ENCODE measurements around the gene IL22.

The IL22 gene

DNA sequence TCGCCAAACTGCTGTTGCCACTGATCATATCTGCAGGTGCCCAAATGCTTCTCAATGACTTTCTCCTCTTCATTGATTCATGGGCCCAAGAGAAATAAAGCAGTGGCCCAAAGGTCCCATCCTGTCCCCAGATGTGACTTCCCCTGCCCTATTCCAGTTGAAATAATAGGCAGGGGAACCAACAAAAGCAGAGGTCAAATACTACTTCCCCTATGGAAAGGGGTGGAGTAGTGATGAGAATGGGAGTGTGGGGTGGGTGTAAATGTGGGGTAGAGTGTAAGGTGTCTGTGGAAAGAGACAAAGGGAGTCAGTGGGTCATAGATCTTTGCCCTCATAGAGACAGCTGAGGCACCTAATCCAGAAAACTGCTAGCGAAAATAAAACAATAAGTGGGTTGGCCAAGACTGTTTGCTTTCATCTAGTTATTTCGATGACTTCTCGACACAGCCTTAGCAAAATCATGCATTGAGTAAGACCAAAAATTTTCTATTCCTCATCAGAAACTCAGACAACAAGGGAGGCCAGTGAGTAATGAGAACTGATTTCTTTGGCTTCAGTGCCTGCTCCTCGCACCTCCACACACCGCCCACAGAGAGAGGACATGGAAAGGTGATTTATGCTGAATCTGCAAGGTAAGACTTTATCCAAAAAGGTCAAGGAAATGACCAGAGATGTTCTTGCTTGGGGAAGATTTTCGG is 10.9 kb upstream of the IL22 start:
- TF ChIP-seq SPI1 (IDR thresholded peaks at IDR 0.05; ENCODE audit: borderline replicate concordance, low read depth) = no peak
- no peak for TF ChIP-seq POLR2AphosphoS5 (IDR thresholded peaks at IDR 0.05; ENCODE audit: low read depth)
- no peak for TF ChIP-seq GABPA (IDR thresholded peaks at IDR 0.05; ENCODE audit: low read depth)
- TF ChIP-seq, protein P1, sequence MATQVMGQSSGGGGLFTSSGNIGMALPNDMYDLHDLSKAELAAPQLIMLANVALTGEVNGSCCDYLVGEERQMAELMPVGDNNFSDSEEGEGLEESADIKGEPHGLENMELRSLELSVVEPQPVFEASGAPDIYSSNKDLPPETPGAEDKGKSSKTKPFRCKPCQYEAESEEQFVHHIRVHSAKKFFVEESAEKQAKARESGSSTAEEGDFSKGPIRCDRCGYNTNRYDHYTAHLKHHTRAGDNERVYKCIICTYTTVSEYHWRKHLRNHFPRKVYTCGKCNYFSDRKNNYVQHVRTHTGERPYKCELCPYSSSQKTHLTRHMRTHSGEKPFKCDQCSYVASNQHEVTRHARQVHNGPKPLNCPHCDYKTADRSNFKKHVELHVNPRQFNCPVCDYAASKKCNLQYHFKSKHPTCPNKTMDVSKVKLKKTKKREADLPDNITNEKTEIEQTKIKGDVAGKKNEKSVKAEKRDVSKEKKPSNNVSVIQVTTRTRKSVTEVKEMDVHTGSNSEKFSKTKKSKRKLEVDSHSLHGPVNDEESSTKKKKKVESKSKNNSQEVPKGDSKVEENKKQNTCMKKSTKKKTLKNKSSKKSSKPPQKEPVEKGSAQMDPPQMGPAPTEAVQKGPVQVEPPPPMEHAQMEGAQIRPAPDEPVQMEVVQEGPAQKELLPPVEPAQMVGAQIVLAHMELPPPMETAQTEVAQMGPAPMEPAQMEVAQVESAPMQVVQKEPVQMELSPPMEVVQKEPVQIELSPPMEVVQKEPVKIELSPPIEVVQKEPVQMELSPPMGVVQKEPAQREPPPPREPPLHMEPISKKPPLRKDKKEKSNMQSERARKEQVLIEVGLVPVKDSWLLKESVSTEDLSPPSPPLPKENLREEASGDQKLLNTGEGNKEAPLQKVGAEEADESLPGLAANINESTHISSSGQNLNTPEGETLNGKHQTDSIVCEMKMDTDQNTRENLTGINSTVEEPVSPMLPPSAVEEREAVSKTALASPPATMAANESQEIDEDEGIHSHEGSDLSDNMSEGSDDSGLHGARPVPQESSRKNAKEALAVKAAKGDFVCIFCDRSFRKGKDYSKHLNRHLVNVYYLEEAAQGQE (IDR thresholded peaks at IDR 0.05; ENCODE audit: insufficient replicate concordance, low read depth) = no peak
- TF ChIP-seq, protein P2, sequence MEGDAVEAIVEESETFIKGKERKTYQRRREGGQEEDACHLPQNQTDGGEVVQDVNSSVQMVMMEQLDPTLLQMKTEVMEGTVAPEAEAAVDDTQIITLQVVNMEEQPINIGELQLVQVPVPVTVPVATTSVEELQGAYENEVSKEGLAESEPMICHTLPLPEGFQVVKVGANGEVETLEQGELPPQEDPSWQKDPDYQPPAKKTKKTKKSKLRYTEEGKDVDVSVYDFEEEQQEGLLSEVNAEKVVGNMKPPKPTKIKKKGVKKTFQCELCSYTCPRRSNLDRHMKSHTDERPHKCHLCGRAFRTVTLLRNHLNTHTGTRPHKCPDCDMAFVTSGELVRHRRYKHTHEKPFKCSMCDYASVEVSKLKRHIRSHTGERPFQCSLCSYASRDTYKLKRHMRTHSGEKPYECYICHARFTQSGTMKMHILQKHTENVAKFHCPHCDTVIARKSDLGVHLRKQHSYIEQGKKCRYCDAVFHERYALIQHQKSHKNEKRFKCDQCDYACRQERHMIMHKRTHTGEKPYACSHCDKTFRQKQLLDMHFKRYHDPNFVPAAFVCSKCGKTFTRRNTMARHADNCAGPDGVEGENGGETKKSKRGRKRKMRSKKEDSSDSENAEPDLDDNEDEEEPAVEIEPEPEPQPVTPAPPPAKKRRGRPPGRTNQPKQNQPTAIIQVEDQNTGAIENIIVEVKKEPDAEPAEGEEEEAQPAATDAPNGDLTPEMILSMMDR (IDR thresholded peaks at IDR 0.05; ENCODE audit: insufficient read depth, low read length) = no peak
- Histone ChIP-seq H3K27ac (replicated peaks) (no peak overlapping the region), H3K27me3 (ENCODE audit: insufficient read depth, poor library complexity, severe bottlenecking) (no peaks in the 10 kb centered on the region), H3K4me3 (replicated peaks; ENCODE audit: insufficient read depth, low read length) (no peak overlapping the region)
- no peak for DNase-seq (ENCODE audit: low read depth in 1 of 2, low spot score in 1 of 2)

DNA sequence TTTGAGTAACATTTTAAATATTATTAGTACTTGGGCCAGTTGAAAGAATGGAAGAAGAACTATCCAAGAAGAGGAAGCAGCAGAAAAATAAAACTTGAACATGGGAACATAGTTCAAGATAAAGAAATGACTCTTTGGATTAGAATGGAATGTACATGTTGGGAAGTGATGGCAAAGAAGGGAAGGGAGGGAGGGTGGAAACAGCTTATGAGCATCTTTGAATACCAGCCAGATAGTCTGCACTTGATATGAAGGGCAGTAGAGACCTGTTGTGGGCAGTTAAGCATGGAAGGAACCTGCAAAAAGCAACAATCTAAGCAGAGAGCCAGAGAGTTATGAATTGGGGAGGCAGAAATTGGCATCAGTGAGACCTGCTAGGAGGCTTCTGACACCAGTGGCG is 10.0 kb upstream of the IL22 start:
- Histone ChIP-seq H3K4me3 (replicated peaks; ENCODE audit: insufficient read depth, low read length) (no peak overlapping the region), H3K27ac (replicated peaks) (no peak overlapping the region), H3K27me3 (ENCODE audit: insufficient read depth, poor library complexity, severe bottlenecking) (no peaks in the 10 kb centered on the region)
- TF ChIP-seq, protein P2 (IDR thresholded peaks at IDR 0.05; ENCODE audit: insufficient read depth, low read length) = no peak
- TF ChIP-seq POLR2AphosphoS5 (IDR thresholded peaks at IDR 0.05; ENCODE audit: low read depth) = no peak
- TF ChIP-seq, protein P1 (IDR thresholded peaks at IDR 0.05; ENCODE audit: insufficient replicate concordance, low read depth) = no peak
- no peak for TF ChIP-seq SPI1 (IDR thresholded peaks at IDR 0.05; ENCODE audit: borderline replicate concordance, low read depth)
- TF ChIP-seq GABPA (IDR thresholded peaks at IDR 0.05; ENCODE audit: low read depth) = no peak
- no peak for DNase-seq (ENCODE audit: low read depth in 1 of 2, low spot score in 1 of 2)

DNA sequence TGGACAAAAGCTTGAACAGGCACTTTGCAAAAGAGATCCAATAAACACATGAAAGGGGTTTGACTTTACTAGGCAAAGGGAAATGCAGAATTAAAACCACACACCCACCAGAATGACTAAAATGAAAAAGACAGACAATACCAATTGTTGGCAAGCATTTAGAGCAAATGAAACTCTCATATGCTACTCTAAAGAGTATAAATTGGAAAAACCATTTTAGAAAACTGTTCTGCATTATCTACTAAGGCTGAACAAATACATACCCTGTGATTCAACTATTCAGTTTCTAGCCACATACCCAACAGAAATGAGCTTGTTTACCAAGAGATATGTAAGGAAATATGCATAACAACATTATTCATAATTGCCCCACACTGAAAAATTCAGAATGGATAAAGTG is 8.5 kb upstream of the IL22 start:
- no peak for DNase-seq (ENCODE audit: low read depth in 1 of 2, low spot score in 1 of 2)

More for the DNA sequence above, 8.5 kb upstream of the IL22 start:
- Histone ChIP-seq H3K27ac (replicated peaks) (no peak overlapping the region), H3K4me3 (replicated peaks; ENCODE audit: insufficient read depth, low read length) (no peak overlapping the region), H3K27me3 (ENCODE audit: insufficient read depth, poor library complexity, severe bottlenecking) (no peaks in the 10 kb centered on the region)
- no peak for TF ChIP-seq POLR2AphosphoS5 (IDR thresholded peaks at IDR 0.05; ENCODE audit: low read depth)
- TF ChIP-seq, protein P1 (IDR thresholded peaks at IDR 0.05; ENCODE audit: insufficient replicate concordance, low read depth) = no peak
- TF ChIP-seq GABPA (IDR thresholded peaks at IDR 0.05; ENCODE audit: low read depth) = no peak
- TF ChIP-seq, protein P2 (IDR thresholded peaks at IDR 0.05; ENCODE audit: insufficient read depth, low read length) = no peak
- TF ChIP-seq SPI1 (IDR thresholded peaks at IDR 0.05; ENCODE audit: borderline replicate concordance, low read depth) = no peak

Measured in HL-60 (cell line).